Trophoblast cell (in vitro differentiated cells and primary cell): ENCODE measurements around the gene KDM4C.
"Not testable (repeated sequence)": the region's sequence is repeated elsewhere in the genome, so short reads cannot be mapped to it uniquely, and the experiment has no call there.

Experiments used
- DNase-seq, 2 donors: peaks; one replicate each; pipeline ENCODE4 v3.0.0-alpha.2; 2016
- H2AFZ ChIP-seq: 2 replicates; pipeline ENCODE4 v1.6.1; 2013; ENCODE audit warnings: low read length, moderate library complexity, mild to moderate bottlenecking; ENCODE audit not compliant: insufficient read depth, poor library complexity
- H2AK5ac ChIP-seq: 2 replicates; pipeline ENCODE4 v1.6.1; 2013; ENCODE audit warnings: mild to moderate bottlenecking, low read length
- H2BK120ac ChIP-seq: 2 replicates; pipeline ENCODE4 v1.6.1; 2013; ENCODE audit warnings: low read length, mild to moderate bottlenecking, moderate library complexity; ENCODE audit not compliant: insufficient read depth, poor library complexity
- H2BK12ac ChIP-seq: 2 replicates; pipeline ENCODE4 v1.6.1; 2013; ENCODE audit warnings: mild to moderate bottlenecking, low read length, moderate library complexity
- H2BK5ac ChIP-seq: 2 replicates; pipeline ENCODE4 v1.6.1; 2013; ENCODE audit warnings: low read length, low read depth, moderate library complexity, mild to moderate bottlenecking; ENCODE audit not compliant: poor library complexity
- H3K14ac ChIP-seq: 2 replicates; pipeline ENCODE4 v1.6.1; 2013; ENCODE audit warnings: mild to moderate bottlenecking, low read length
- H3K18ac ChIP-seq: 2 replicates; pipeline ENCODE4 v1.6.1; 2013; ENCODE audit warnings: mild to moderate bottlenecking, low read length
- H3K23ac ChIP-seq: 2 replicates; pipeline ENCODE4 v1.6.1; 2013; ENCODE audit warnings: low read length
- H3K27ac ChIP-seq: 2 replicates; pipeline ENCODE4 v1.5.1; 2013; ENCODE audit warnings: low read depth, mild to moderate bottlenecking, inconsistent platforms, low read length, moderate library complexity
- H3K27me3 ChIP-seq: 2 replicates; pipeline ENCODE4 v1.6.1; 2013; ENCODE audit warnings: inconsistent platforms, mild to moderate bottlenecking, low read length, moderate library complexity; ENCODE audit not compliant: insufficient read depth
- H3K36me3 ChIP-seq, 2 experiments: 1 replicate in 1 of 2; 2 replicates in 1 of 2; pipeline ENCODE4 v1.6.1; 2013; ENCODE audit warnings: low read length in 2 of 2, mild to moderate bottlenecking in 2 of 2, moderate library complexity in 1 of 2; ENCODE audit not compliant: insufficient read depth in 2 of 2, control insufficient read depth in 1 of 2
- H3K4ac ChIP-seq: 2 replicates; pipeline ENCODE4 v1.6.1; 2013; ENCODE audit warnings: low read depth, mild to moderate bottlenecking, low read length, moderate library complexity
- H3K4me1 ChIP-seq, 2 experiments: 1 replicate in 1 of 2; 2 replicates in 1 of 2; pipeline ENCODE4 v1.6.1; 2013; ENCODE audit warnings: low read length in 2 of 2, mild to moderate bottlenecking in 2 of 2, moderate library complexity in 1 of 2; ENCODE audit not compliant: insufficient read depth in 2 of 2, control insufficient read depth in 1 of 2
- H3K4me2 ChIP-seq: 2 replicates; pipeline ENCODE4 v1.6.1; 2013; ENCODE audit warnings: inconsistent platforms, mild to moderate bottlenecking, low read length, moderate library complexity
- H3K4me3 ChIP-seq: 2 replicates; pipeline ENCODE4 v1.5.1; 2013; ENCODE audit warnings: mild to moderate bottlenecking, low read depth, low read length, inconsistent platforms
- H3K79me1 ChIP-seq: one replicate; pipeline ENCODE4 v1.6.1; 2013; ENCODE audit warnings: low read length
- H3K79me2 ChIP-seq: 2 replicates; pipeline ENCODE4 v1.6.1; 2013; ENCODE audit warnings: low read length, mild to moderate bottlenecking; ENCODE audit not compliant: control insufficient read depth, insufficient read depth, poor library complexity
- H3K9ac ChIP-seq: 2 replicates; pipeline ENCODE4 v1.6.1; 2013; ENCODE audit warnings: mild to moderate bottlenecking, low read length
- H3K9me3 ChIP-seq: 2 replicates; pipeline ENCODE4 v1.6.1; 2013; ENCODE audit warnings: low read depth, mild to moderate bottlenecking, control low read depth, inconsistent platforms, low read length; ENCODE audit not compliant: insufficient read depth
- H4K12ac ChIP-seq: 2 replicates; pipeline ENCODE4 v1.6.1; 2013; ENCODE audit warnings: low read depth, mild to moderate bottlenecking, low read length, moderate library complexity
- H4K8ac ChIP-seq: 2 replicates; pipeline ENCODE4 v1.6.1; 2013; ENCODE audit warnings: low read depth, mild to moderate bottlenecking, low read length, moderate library complexity
- H4K91ac ChIP-seq: one replicate; pipeline ENCODE4 v1.6.1; 2013; ENCODE audit warnings: low read depth, mild to moderate bottlenecking, low read length, moderate library complexity
- WGBS: extraction: QIAGEN DNeasy Blood & Tissue Kit; methylation state at CpG from one replicate; pipeline ENCODE4 v1.1.7; 2013; ENCODE audit warnings: missing lambda C conversion rate; ENCODE audit not compliant: insufficient read length, insufficient coverage; ENCODE audit errors: extremely low coverage; 5-methylcytosine and 5-hydroxymethylcytosine counted together

KDM4C gene

GRCh38 chr9:6794936-6795335, 37.2 kb downstream of the KDM4C start:
- Histone ChIP-seq H3K14ac (no peak overlapping the region), H3K36me3 (peaks cover 0 to 6% of the 10 kb centered on the region in 2 experiments), H2BK120ac (no peak overlapping the region), H3K4me3 (no peak overlapping the region), H2AFZ (no peak overlapping the region), H4K8ac (no peak overlapping the region), H3K79me1 (no peaks in the 10 kb centered on the region), H3K23ac (no peak overlapping the region), H3K9me3 (peaks cover 2% of the 10 kb centered on the region), H3K27ac (no peak overlapping the region), H3K4me1 (no peaks in the 10 kb centered on the region), H3K4ac (no peak overlapping the region), H3K4me2 (no peak overlapping the region), H4K91ac (no peak overlapping the region), H3K9ac (no peak overlapping the region), H4K12ac (no peak overlapping the region), H2AK5ac (no peak overlapping the region), H2BK12ac (no peak overlapping the region), H3K27me3 (no peaks in the 10 kb centered on the region), H2BK5ac (no peak overlapping the region), H3K18ac (no peak overlapping the region), H3K79me2 (no peaks in the 10 kb centered on the region)
- no peak for DNase-seq
- no CpG with 5 or more reads among the region's 1 CpG for WGBS

GRCh38 chr9:6802926-6803325, 45.2 kb downstream of the KDM4C start:
- no peak for DNase-seq
- Histone ChIP-seq H3K4me2 (no peak overlapping the region), H3K9ac (no peak overlapping the region), H3K4me1 (no peaks in the 10 kb centered on the region), H3K4me3 (no peak overlapping the region), H3K27me3 (no peaks in the 10 kb centered on the region), H2BK120ac (no peak overlapping the region), H3K4ac (no peak overlapping the region), H3K14ac (no peak overlapping the region), H2AK5ac (no peak overlapping the region), H3K23ac (no peak overlapping the region), H3K79me1 (no peaks in the 10 kb centered on the region), H4K8ac (no peak overlapping the region), H2BK12ac (no peak overlapping the region), H3K36me3 (peaks cover 0 to 8% of the 10 kb centered on the region in 2 experiments), H4K91ac (no peak overlapping the region), H3K27ac (no peak overlapping the region), H4K12ac (no peak overlapping the region), H2AFZ (no peak overlapping the region), H2BK5ac (no peak overlapping the region), H3K79me2 (no peaks in the 10 kb centered on the region), H3K18ac (no peak overlapping the region), H3K9me3 (peaks cover 2% of the 10 kb centered on the region)
- WGBS, result no CpG with 5 or more reads among the region's 4 CpGs

GRCh38 chr9:6805532-6805931, 47.8 kb downstream of the KDM4C start:
- Histone ChIP-seq H2BK12ac (no peak overlapping the region), H3K27me3 (no peaks in the 10 kb centered on the region)

GRCh38 chr9:6806318-6806717, 48.5 kb downstream of the KDM4C start:
- not testable (repeated sequence) for H2BK12ac ChIP-seq, H4K8ac ChIP-seq, H3K27me3 ChIP-seq, H3K4me1 ChIP-seq, H3K9ac ChIP-seq, H3K36me3 ChIP-seq, H3K14ac ChIP-seq, H2AK5ac ChIP-seq, H3K4me3 ChIP-seq, H3K4ac ChIP-seq, H3K23ac ChIP-seq, H3K27ac ChIP-seq, H3K79me2 ChIP-seq, H2AFZ ChIP-seq, H3K79me1 ChIP-seq, H4K91ac ChIP-seq, H3K9me3 ChIP-seq, H3K4me2 ChIP-seq, H4K12ac ChIP-seq, DNase-seq, H2BK5ac ChIP-seq, H2BK120ac ChIP-seq, H3K18ac ChIP-seq
- WGBS, result no CpG with 5 or more reads among the region's 6 CpGs

More at GRCh38 chr9:6805532-6805931, 47.8 kb downstream of the KDM4C start:
- no peak overlapping the region for H3K4ac ChIP-seq
- H3K4me3 ChIP-seq, result no peak overlapping the region
- no peak overlapping the region for H3K27ac ChIP-seq
- peaks cover 0 to 2% of the 10 kb centered on the region in 2 experiments for H3K36me3 ChIP-seq
- no peaks in the 10 kb centered on the region for H3K9me3 ChIP-seq
- H3K4me1 ChIP-seq, result no peaks in the 10 kb centered on the region
- no peak overlapping the region for H2AK5ac ChIP-seq
- H3K4me2 ChIP-seq, result no peak overlapping the region
- no peak overlapping the region for H2AFZ ChIP-seq
- no peak overlapping the region for H3K14ac ChIP-seq
- no peak overlapping the region for H4K12ac ChIP-seq
- no peaks in the 10 kb centered on the region for H3K79me1 ChIP-seq
- no CpG with 5 or more reads among the region's 1 CpG for WGBS
- no peak overlapping the region for H3K18ac ChIP-seq
- no peak overlapping the region for H2BK5ac ChIP-seq
- H3K79me2 ChIP-seq, result no peaks in the 10 kb centered on the region
- no peak overlapping the region for H3K23ac ChIP-seq
- H4K8ac ChIP-seq, result no peak overlapping the region
- H2BK120ac ChIP-seq, result no peak overlapping the region
- DNase-seq, result no peak
- H4K91ac ChIP-seq, result no peak overlapping the region
- no peak overlapping the region for H3K9ac ChIP-seq
